Chondrocyte (in vitro differentiated cells): ENCODE data around the gene CUL4A. TPM values are rescaled to one million over a fixed set of nuclear protein-coding genes. Genes with fewer than 3 reads are reported as not detected.

Experiments used
- DNase-seq: peaks from one replicate; pipeline ENCODE4 v3.0.0; 2021; ENCODE audit warnings: mixed read lengths, low spot score
- H3K27ac Mint-ChIP-seq: one replicate; pipeline ENCODE4 v1.8.0; 2021; ENCODE audit warnings: mild to moderate bottlenecking, moderate library complexity, mixed read lengths; ENCODE audit not compliant: unreplicated experiment
- H3K27me3 Mint-ChIP-seq: 2 replicates; pipeline ENCODE4 v1.8.0; 2021; ENCODE audit warnings: low read depth, mixed read lengths
- H3K36me3 Mint-ChIP-seq: 2 replicates; pipeline ENCODE4 v1.8.0; 2021; ENCODE audit warnings: low read depth, mixed read lengths
- H3K4me1 Mint-ChIP-seq: 2 replicates; pipeline ENCODE4 v1.8.0; 2021; ENCODE audit warnings: low read depth, mild to moderate bottlenecking, mixed read lengths
- H3K4me3 Mint-ChIP-seq: one replicate; pipeline ENCODE4 v1.8.0; 2021; ENCODE audit warnings: mild to moderate bottlenecking, moderate library complexity, mixed read lengths; ENCODE audit not compliant: unreplicated experiment
- H3K9me3 Mint-ChIP-seq: 2 replicates; pipeline ENCODE4 v1.8.0; 2021; ENCODE audit warnings: low read depth, mixed read lengths
- total RNA-seq: library from RNA; stranded (reverse); gene quantifications from 3 replicates; pipeline ENCODE4 v1.2.1, GENCODE V29; 2021
- TF ChIP-seq, protein P1 (sequence below): fragments of 200-600 bp; sonication (generic); IDR thresholded peaks from 2 replicates; pipeline ENCODE4 v1.5.0; 2021; ENCODE audit warnings: antibody characterized with exemption, mild to moderate bottlenecking, moderate library complexity

The CUL4A gene
- total RNA-seq, 1 donor from 2014 or later, result 64.6 TPM

GRCh38 chr13:113220877-113221276 lies 11.5 kb downstream of the CUL4A start:
- no peaks in the 10 kb centered on the region for H3K27me3 Mint-ChIP-seq
- TF ChIP-seq, protein P1, sequence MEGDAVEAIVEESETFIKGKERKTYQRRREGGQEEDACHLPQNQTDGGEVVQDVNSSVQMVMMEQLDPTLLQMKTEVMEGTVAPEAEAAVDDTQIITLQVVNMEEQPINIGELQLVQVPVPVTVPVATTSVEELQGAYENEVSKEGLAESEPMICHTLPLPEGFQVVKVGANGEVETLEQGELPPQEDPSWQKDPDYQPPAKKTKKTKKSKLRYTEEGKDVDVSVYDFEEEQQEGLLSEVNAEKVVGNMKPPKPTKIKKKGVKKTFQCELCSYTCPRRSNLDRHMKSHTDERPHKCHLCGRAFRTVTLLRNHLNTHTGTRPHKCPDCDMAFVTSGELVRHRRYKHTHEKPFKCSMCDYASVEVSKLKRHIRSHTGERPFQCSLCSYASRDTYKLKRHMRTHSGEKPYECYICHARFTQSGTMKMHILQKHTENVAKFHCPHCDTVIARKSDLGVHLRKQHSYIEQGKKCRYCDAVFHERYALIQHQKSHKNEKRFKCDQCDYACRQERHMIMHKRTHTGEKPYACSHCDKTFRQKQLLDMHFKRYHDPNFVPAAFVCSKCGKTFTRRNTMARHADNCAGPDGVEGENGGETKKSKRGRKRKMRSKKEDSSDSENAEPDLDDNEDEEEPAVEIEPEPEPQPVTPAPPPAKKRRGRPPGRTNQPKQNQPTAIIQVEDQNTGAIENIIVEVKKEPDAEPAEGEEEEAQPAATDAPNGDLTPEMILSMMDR, result peak; percentile 66

DNA sequence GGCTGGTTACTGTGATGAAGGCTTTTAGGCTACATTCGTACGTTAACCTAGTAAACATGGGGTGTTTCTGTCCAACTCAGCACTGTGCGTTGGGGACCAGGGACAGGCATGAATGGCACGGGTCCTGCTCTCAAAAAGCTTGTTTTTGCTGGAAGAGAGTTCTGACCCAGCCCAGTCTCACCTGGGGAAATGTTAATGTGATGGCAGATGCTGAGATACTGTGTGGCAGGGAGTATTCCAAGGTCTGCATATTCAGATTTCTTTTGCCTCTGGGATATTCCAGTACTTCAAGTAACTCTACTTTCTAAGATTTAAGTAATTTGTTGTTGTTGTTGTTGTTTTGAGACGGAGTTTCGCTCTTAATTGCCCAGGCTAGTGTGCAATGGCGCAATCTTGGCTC lies 13.7 kb downstream of the CUL4A start:
- no peak for DNase-seq
- Mint-ChIP-seq H3K4me1 (peaks cover 2% of the 10 kb centered on the region), H3K4me3 (no peak overlapping the region), H3K9me3 (no peaks in the 10 kb centered on the region), H3K27me3 (no peaks in the 10 kb centered on the region), H3K36me3 (peaks cover 28% of the 10 kb centered on the region), H3K27ac (no peak overlapping the region)
- TF ChIP-seq, protein P1, result no peak

More at GRCh38 chr13:113220877-113221276, 11.5 kb downstream of the CUL4A start:
- Mint-ChIP-seq H3K4me1 (peaks cover 2% of the 10 kb centered on the region), H3K9me3 (no peaks in the 10 kb centered on the region), H3K4me3 (no peak overlapping the region), H3K36me3 (peaks cover 21% of the 10 kb centered on the region), H3K27ac (no peak overlapping the region)
- DNase-seq, result no peak

DNA sequence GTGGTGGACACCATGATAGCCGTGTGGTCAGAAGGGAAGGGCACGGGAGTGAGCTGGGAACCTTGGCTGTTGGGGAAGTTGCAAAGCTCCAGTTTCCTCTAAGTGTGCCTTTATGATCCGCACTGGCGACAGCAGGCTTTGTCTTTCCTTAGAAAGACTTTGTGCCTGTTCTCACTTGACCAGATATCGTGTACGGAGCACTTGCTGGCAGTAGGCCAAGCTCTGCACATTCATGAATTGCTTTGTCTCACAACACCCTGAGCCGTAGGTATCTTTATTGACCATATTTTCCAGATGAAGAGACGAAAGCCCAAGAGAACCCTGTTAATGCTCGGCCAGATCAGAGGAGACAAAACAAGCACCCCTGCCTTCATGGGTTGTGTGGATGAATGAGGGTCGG lies 15.1 kb downstream of the CUL4A start:
- H3K9me3 Mint-ChIP-seq, result no peaks in the 10 kb centered on the region
- H3K4me1 Mint-ChIP-seq, result no peaks in the 10 kb centered on the region
- no peak overlapping the region for H3K27ac Mint-ChIP-seq
- H3K36me3 Mint-ChIP-seq, result peaks cover 36% of the 10 kb centered on the region
- no peaks in the 10 kb centered on the region for H3K27me3 Mint-ChIP-seq
- TF ChIP-seq, protein P1, result no peak
- no peak for DNase-seq
- no peak overlapping the region for H3K4me3 Mint-ChIP-seq

GRCh38 chr13:113225515-113225914 lies 16.1 kb downstream of the CUL4A start:
- DNase-seq, result peak; percentile 86
- Mint-ChIP-seq H3K4me3 (no peak overlapping the region), H3K27me3 (no peaks in the 10 kb centered on the region), H3K9me3 (no peaks in the 10 kb centered on the region), H3K4me1 (no peaks in the 10 kb centered on the region), H3K36me3 (peaks cover 40% of the 10 kb centered on the region), H3K27ac (no peak overlapping the region)
- TF ChIP-seq, protein P1, result no peak

DNA sequence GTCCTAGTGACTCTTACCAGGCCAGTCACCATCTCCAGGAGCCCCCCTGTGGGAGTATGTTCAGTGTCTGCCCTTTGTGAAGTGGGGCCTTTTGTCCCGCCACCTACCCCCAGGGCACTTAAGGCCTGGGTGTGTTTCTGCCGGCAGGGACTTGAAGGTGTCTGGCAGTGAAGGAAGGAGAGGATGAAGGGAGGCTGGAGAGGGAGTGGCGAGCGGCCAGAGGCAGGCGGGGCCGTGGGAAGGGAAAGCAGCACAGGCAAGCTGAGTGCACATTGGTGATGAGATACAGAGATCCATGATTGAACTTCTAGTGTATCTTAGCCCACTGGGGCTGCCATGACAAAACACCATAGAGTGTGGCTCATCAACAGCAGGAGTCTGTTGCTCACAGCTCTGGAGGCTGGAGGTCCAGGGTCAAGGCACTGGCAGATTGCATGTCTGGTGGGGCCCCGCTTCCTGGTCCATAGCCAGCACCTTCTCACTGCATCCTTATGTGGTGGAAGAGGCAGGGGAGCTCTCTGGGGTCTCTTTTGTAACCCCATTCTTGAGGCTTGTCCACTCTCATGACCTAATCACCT lies 17.5 kb downstream of the CUL4A start:
- TF ChIP-seq, protein P1, result no peak
- Mint-ChIP-seq H3K4me3 (no peak overlapping the region), H3K4me1 (no peaks in the 10 kb centered on the region), H3K9me3 (no peaks in the 10 kb centered on the region), H3K27me3 (no peaks in the 10 kb centered on the region), H3K36me3 (peaks cover 35% of the 10 kb centered on the region), H3K27ac (no peak overlapping the region)
- DNase-seq, result no peak
